ENCODE measurements around the gene EMID1. TPM values are rescaled to one million over a fixed set of nuclear protein-coding genes. Genes with fewer than 3 reads are reported as not detected.
A peak's percentile ranks its signal among the peaks of the same experiment; 100 is the strongest.
"Not testable (repeated sequence)": the region's sequence is repeated elsewhere in the genome, so short reads cannot be mapped to it uniquely, and the experiment has no call there.

EMID1 gene
- total RNA-seq, 4 donors from 2014 or later, result 2.8 to 4.8 (median 3.6) TPM

DNA sequence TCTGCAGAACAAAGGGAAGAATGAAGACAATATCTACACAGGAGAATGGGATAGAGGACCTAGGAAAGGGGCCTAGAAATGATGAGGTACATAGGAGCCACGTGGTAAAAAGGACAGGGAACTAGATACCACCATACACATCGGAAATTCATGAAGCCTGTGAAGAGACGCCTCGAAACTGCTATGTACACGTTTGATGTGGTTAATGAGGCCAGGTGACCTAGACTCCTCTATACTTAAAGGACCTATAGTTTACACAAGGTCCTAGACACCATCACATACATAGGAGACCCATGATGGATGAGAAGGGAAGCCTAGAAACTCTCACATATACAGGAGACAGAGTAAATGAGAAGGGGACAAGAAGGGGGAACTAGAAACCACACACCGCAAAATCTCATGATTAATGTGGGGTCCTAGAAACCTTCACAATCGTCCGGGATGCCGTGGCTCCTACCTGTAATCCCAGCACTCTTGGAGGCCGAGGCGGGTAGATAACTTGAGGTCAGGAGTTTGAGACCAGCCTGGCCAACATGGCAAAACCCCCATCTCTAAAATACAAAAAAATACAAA lies 38.3 kb downstream of the EMID1 start:
- H3K4me3 ChIP-seq (ENCODE audit: low read depth, poor library complexity, severe bottlenecking), result no peak overlapping the region
- 86 to 90% methylated on average over 11 of the region's 11 CpGs for WGBS, 2 donors
- intact Hi-C loops (cut with DNase I; ENCODE audit: low total_unique reads), result loop anchor here (10.0 kb wide), 1 partner anchor 389 kb away; no protein-coding TSS in a partner anchor
- DNase-seq (ENCODE audit: low spot score in 2 of 2), result peak in 1 of 2 donors; percentile 14
- TF ChIP-seq POLR2A (IDR thresholded peaks at IDR 0.05), result no peak
- TF ChIP-seq, protein P1, sequence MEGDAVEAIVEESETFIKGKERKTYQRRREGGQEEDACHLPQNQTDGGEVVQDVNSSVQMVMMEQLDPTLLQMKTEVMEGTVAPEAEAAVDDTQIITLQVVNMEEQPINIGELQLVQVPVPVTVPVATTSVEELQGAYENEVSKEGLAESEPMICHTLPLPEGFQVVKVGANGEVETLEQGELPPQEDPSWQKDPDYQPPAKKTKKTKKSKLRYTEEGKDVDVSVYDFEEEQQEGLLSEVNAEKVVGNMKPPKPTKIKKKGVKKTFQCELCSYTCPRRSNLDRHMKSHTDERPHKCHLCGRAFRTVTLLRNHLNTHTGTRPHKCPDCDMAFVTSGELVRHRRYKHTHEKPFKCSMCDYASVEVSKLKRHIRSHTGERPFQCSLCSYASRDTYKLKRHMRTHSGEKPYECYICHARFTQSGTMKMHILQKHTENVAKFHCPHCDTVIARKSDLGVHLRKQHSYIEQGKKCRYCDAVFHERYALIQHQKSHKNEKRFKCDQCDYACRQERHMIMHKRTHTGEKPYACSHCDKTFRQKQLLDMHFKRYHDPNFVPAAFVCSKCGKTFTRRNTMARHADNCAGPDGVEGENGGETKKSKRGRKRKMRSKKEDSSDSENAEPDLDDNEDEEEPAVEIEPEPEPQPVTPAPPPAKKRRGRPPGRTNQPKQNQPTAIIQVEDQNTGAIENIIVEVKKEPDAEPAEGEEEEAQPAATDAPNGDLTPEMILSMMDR (IDR thresholded peaks at IDR 0.05), result no peak

GRCh38 chr22:29244785-29245625 lies 39.3 kb downstream of the EMID1 start:
- no peak overlapping the region for H3K4me3 ChIP-seq (ENCODE audit: low read depth, poor library complexity, severe bottlenecking)
- intact Hi-C loops (cut with DNase I; ENCODE audit: low total_unique reads), result loop anchor here (10.0 kb wide), 1 partner anchor 390 kb away; no protein-coding TSS in a partner anchor
- WGBS, 2 donors, result 66 to 69% methylated on average over 6 to 7 of the region's 7 CpGs
- DNase-seq (ENCODE audit: low spot score in 2 of 2), result peak in 1 of 2 donors; percentile 76
- TF ChIP-seq POLR2A (IDR thresholded peaks at IDR 0.05), result no peak
- TF ChIP-seq, protein P1 (IDR thresholded peaks at IDR 0.05), result no peak

DNA sequence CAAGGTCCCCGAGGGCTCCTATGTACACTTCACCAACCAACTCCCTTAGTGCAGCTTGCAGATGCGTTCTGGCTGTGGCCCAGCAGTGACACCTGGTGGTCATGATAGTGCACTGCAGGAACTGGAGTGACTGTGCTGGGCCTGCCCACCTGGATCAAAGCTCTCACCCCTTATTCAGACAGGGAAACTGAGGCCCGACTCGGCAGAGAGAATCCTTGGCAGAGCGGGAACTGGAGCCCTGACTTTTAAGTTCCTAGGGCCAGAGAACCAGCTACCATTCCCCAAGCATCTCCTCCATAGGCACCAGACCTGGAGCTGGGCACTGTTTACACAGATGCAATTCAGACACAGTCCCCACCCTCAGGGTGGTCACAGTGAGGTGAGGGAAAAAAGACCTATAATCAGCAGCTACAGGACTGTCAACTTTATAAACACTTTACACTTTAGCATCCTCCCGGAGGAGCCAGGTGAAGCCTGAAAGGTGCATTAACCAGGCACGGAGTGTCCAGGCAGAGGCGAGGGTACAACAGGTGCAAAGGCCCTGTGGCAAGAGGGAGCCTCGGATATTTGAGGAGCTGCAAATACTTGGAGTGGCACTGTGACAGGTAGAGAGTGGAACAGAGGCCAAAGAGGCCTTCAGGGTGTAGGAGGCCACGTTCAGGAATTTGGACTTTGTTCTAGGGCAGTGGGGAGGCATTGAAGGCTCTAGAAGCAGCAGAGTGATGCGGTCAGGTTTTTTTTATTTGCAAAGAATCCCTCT lies 40.1 kb downstream of the EMID1 start:
- TF ChIP-seq POLR2A (IDR thresholded peaks at IDR 0.05), result no peak
- TF ChIP-seq, protein P1 (IDR thresholded peaks at IDR 0.05), result peak in 1 of 3 donors; percentile 88
- intact Hi-C loops (cut with DNase I; ENCODE audit: low total_unique reads), result loop anchor here (10.0 kb wide), 1 partner anchor 391 kb away; no protein-coding TSS in a partner anchor
- peak; percentile 60 to 96 for DNase-seq (ENCODE audit: low spot score in 2 of 2)

DNA sequence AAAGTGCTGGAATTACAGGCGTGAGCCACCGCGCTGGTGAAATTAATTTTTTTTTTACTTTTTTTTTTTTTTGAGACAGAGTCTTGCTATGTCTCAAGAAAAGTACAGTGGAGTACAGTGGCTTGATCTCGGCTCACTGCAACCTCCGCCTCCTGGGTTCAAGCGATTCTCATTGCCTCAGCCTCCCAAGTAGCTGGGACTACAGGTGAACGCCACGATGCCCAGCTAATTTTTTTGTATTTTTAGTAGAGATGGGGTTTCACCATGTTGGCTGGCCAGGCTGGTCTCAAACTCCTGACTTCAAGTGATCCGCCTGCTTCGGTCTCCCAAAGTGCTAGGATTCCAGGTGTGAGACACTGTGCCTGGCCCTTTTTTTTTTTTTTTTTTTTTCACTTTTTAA lies 42.2 kb downstream of the EMID1 start:
- DNase-seq (ENCODE audit: low spot score in 2 of 2), result peak in 1 of 2 donors; percentile 56
- 87 to 94% methylated on average over 10 of the region's 10 CpGs for WGBS, 2 donors
- intact Hi-C loops (cut with DNase I; ENCODE audit: low total_unique reads), result loop anchor here (10.0 kb wide), 1 partner anchor 393 kb away; no protein-coding TSS in a partner anchor
- H3K4me3 ChIP-seq (ENCODE audit: low read depth, poor library complexity, severe bottlenecking), result not testable (repeated sequence)

More for the DNA sequence above, 40.1 kb downstream of the EMID1 start:
- WGBS, 2 donors, result 45 to 47% methylated on average over 11 of the region's 11 CpGs
- no peak overlapping the region for H3K4me3 ChIP-seq (ENCODE audit: low read depth, poor library complexity, severe bottlenecking)

DNA sequence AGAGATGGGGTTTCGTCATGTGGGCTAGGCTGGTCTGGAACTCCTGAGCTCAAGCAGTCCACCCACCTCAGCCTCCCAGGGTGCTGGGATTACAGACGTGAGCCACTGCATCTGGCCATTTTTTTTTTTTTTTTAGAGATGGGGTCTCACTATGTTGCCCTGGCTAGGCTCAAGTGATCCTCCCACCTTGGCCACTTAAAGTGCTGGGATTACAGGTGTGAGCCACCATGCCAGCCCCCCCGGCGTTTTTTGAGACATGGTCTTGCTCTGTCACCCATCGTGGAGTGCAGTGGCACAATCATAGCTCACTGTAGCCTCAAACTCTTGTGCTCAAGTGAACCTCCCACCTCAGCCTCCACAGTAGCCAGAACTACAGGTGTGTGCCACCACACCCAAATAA lies 45.6 kb downstream of the EMID1 start:
- no peak overlapping the region for H3K4me3 ChIP-seq (ENCODE audit: low read depth, poor library complexity, severe bottlenecking)
- 96 to 98% methylated on average over 5 of the region's 5 CpGs for WGBS, 2 donors
- peak in 1 of 2 donors; percentile 53 for DNase-seq (ENCODE audit: low spot score in 2 of 2)
- intact Hi-C loops (cut with DNase I; ENCODE audit: low total_unique reads), result no loop called here
- TF ChIP-seq POLR2A (IDR thresholded peaks at IDR 0.05), result no peak
- TF ChIP-seq, protein P1 (IDR thresholded peaks at IDR 0.05), result no peak
